M059J (cell line): ENCODE measurements around the gene HJV. TPM values are rescaled to one million over a fixed set of nuclear protein-coding genes. Genes with fewer than 3 reads are reported as not detected.

Source experiments
- DNase-seq: peaks from one replicate; pipeline ENCODE4 v3.0.0-alpha.2; 2012; ENCODE audit warnings: low read depth
- total RNA-seq: library from RNA; depleted of rRNA; stranded (reverse); fragments of >200 nt; shearing (Covaris generic); gene quantifications from 2 replicates; pipeline ENCODE4 v1.2.3, GENCODE V29; 2014

Gene HJV
- total RNA-seq, 1 experiment from 2014 or later = not detected

DNA sequence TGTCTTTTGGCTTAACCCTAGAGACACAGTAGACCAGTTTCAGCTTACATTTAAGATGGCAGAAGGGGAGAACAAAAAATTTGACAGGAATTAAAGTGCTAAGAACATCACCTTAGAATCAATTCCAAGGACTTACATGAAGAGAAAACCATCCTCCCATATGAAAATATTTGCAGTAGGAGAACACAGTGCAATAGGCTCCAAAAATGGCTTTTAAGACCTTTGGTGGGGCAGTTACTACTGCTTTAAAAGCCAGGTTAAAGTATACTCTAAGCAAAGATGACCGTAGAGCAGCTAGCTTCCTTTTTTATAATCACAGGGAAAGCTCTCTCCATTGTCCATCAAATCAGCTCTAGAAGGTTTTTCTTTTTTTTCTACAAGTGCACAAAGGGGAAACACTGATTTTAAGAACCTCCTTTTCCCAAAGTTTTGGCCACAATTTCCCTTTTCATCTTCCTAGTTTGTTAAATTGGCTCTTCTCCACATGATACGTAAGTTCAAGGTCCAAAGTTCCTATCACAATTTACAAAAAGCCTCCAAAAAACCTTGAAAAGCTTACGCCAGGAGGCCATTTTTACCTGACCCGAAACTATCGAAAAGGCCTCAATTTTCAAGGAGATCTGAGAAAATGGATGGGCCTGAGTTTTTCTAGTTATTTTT lies 28.4 kb downstream of the HJV start:
- DNase-seq = no peak

DNA sequence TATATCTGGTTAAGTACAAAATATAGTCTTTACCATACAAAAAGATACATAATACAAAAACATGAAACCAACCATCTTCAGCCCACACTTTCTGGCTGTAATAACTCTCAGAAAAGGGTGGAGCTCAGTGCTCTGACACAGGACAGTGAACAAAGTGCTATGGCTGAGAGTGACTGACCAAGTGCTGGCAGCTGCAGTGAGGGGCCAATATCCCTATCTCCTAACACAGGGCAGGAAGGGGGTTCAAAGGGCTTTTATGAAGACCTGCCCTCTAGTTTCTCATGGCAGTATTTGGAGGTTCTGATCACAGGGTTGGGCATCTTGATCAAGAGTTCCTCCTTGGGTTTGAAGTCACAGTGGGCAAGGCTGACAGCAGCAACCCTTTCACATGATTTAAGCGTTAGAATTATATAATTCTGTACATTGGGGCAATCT lies 29.0 kb downstream of the HJV start:
- no peak for DNase-seq

DNA sequence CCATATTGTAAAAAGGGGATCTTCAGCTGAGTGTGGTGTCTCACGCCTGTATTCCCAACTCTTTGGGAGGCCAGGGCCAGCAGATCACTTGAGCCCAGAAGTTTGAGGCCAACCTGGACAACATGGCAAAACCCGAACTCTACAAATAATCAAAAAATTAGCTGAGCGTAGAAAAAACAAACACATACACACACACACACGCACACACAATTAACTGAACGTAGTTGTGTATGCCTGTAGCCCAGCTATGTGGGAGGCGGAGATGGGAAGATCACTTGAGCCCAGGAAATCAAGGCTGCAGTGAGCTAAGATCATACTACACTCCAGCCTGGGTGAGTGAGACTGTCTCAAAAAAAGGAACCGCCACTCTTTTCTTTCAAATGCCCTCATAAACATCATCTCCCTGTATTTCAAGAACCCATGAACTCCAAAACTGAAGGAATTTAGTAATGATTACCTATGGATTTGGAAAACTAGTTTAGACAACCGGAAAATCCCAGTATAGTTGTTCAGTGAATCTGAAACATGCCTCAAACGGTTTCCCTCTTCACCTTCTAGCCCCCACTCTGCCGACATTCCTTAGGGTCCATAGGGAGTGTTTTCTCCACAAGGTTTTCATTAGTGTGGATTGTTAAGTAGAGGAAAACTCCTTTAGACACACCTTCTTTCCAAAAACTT lies 29.7 kb downstream of the HJV start:
- DNase-seq = peak; percentile 53

DNA sequence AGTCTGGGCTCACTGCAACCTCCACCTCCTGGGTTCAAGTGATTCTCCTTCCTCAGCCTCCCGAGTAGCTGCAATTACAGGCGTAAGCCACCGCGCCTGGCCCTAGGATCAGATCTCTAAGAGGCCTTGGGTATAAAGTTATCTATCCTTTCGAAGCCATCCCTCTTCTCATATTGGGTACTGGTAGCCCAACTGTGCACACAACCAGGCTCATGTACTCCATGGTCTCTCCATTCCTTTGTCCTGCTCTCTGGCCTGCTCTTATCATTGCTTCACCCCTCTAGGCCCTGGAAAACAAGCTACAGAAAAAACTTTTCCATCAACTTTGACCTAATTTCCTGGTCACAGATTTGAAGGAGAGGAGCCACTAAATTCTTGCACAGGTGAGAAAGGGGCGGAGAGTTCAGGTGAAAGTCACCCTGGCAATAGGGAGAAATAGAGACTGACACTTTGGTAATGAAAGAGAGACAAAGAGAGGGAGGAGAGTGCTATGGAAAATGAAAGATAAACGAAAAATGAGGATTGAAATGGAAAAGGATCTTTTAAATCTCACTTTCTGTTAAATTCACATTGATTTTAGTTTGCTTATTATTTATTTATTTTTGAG lies 31.2 kb downstream of the HJV start:
- DNase-seq = peak; percentile 44

DNA sequence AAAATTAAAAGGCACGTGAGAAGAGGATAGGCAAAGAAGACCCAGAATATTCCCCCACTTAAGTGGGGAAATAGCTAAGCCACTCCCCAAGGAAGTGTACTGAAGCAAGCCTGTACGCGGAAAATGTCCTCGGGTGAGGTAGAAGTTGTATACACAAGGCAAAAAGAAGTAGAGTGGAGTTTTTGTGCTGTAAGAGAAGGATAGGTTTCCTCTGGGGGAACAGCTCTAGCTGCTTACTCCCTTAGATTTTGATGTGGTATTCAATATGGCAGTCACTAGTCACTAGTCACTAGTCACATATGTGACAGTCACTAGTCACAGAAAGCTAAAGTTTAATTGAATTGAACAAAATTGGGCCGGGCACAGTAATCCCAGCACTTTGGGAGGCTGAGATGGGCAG lies 32.8 kb downstream of the HJV start:
- DNase-seq = no peak

DNA sequence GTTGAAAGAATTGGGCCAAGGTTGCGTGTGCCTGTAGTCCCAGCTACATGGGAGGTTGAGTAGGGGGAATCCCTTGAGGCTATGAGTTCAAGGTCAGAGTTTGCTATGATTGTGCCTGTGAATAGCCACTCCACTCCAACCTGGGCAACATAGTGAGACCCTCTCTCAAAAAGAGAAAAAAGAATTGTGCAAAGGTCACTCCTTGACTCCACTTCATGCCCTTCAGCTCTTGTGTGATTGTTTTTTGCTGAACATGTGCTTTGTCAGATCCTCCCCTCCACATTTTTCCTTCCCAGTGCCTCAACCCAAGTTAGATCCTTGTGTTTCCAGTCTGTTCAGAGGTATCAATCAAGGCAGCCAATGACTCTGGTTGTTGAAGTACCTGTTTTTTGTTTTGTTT lies 33.6 kb downstream of the HJV start:
- no peak for DNase-seq

DNA sequence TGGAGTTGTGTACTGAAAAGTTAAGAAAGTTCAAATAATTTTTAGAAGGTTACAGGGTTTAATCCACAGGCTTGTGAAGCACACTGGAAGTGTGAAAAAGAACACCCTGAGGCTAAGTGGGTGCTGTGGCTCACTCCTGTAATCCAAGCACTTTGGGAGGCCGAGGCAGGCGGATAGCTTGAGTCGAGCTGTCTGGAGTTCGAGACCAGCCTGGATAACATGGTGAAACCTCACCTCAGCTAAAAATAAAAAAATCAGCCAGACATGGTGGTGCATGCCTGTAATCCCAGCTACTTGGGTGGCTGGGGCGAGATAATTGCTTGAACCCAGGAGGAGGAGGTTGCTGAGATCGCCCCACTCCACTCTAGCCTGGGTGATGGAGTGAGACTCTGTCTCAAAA lies 35.0 kb downstream of the HJV start:
- DNase-seq = no peak

DNA sequence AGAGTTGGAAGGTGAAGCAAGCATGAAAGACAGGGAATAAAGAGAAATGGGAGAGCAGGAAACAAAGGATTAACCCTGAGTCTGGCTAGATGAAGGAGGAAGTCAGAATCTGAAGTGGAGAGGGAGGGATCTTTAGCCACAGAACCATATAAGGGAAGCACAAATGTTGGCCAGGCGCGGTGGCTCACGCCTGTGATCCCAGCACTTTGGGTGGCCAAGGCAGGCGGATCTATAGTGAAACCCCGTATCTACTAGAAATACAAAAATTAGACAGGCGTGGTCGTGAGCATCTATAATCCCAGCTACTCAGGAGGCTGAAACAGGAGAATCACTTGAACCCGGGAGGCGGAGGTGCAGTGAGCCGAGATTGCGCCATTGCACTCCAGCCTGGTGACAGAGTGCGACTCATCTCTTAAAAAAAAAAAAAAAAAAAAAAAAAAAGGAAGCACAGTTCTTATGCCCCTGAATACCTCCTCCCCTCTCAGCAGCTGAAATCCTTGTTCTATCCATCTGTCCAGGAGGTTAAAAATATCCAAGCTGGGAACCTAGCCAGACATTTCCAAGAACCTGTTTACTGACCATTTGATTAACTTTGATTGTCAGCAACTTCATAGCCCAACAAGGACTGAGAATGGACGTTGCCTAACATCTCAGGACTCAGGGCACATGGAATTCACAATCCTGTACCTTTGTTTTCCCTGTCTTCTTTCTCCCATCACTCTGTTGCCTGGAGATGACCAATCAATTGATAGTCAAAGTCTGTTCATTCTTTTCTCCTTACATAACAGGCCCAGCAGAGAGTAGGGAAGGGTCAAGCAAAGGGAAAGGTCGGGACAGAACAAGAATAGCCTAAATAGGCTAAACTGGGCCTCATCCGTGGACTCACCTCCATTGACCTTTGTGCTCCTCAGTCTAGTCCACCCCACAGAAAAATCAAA lies 35.8 kb downstream of the HJV start:
- DNase-seq = peak; percentile 89

DNA sequence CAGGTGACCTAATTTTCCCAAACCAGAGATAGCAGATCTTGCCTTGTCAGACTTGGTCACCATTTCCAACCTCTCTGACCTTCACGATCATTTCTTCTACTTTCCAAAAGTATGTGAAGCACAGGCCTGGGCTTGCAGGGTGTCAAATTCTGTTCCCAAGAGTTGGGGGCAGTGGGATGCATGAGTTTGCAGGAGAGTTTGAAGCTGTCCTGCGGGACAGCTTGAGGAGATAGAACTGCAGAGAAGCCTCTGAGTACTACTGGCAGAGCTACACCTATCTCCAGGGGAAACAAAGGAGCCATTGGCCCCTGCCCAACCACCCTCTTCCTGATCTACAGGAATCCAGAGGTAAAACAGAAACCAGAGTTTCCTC lies 36.4 kb downstream of the HJV start:
- no peak for DNase-seq

DNA sequence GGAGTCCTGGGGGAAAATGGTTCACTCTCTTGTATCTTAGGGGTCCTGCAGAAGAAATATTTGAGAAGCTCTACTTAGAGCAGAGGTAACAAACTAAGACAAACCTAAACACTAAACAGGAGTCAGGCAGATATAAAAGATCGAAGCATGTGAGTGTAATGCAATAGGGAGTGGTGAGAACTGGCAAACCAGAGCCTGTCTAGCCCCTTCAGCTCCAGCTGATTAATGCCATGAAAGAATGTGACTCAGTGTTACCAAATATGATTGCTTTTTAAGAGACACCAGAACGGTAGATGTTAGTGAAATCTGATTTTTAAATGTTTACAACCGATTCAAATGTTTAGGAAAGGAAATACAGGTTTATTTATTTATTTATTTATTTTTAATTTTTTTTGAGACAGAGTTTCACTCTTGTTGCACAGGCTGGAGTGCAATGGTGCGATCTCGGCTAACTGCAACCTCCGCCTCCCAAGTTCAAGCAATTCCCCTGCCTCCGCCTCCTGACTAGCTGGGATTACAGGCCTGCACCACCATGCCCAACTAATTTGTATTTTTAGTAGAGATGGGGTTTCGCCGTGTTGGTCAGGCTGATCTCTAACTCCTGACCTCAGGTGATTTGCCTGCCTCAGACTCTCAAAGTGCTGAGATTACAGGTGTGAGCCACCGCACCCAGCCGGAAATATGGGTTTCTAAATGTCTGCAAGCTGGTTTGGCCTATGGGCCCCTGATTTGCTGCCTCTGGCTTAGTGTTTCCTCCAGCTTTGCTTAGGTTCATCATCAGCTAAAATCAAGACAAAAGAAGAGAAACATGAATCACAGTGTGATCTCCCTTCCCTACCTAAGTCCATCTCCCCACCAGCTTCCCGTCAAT lies 37.3 kb downstream of the HJV start:
- DNase-seq = no peak

DNA sequence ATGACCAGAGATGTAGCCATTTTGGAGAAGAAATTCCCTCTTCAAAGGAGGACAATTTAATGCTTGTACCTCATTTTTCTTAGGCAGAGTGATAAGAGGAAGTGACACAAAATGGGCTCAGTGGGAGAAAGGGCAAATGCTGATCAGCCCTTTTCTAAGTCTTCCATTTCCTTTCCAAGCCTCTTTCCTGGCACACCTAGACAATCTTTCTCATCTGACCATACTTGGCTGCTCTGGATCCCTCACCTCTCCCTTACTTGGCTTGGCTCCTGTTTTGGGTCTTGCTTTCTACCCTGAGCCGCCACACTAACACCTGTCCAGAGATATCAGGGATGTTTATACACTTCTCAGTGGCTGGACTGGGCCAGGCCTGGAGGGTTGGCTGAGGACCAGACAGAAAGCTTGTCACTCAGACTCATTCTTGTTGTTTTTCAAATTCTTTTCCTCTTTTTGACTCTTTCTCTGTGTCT lies 38.3 kb downstream of the HJV start:
- DNase-seq = no peak

DNA sequence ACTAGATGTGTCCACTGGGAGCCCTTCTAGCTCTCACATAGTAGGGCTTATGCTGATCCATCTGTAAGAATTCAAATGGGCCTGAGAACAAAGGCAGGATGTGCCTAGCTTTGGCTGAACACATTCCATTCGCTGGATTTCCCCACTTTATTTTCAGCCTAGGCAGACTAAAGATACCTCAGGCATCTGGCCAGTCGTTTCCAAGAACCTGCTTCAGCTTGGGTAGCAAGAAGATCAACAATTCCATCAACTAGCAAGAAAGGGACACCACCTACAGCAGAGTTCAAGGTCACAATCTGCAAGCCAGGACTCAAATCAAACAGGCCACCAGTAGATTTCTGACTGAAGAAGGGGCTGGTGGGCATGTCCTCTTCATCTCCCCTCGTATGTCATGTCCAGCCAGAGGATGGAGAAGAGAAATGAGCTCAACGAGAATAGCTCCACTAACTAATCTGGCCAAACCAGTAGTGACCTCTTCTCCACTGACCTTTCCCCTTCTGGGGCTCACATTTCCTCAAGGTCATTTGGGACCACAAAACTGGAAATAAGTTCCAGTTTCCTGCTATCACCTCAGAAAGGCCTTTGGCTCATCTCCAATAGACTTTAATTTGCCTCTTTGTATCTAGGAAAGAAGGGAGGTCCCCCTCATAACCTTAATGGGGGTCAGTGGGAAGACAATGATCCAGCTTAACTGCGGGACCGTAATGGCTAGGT lies 39.4 kb downstream of the HJV start:
- DNase-seq = no peak

DNA sequence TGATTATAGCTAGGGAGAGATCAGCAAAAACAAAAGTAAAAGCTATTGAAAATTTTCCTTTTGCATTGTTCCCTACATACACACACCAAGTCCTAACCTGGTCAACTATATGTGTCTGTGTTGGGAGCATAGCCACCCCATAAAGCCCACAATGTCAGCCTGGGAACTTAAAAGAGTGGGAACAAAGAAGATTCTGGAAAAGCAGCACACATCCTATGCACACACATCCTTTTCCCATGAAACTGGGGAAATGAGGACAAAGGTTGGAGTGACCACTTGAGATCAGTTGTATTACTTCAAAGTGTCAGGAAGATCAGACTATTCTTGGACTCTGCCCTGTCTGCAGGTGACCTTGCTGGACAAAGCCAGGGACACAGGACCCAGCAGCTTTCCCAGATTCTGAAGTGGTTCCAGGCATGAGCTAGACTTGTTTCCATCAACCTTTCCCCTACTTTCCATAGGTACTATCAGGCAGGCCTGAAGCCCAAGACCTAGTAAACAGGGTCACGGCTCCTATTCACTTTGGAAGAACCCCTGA lies 41.0 kb downstream of the HJV start:
- DNase-seq = no peak

DNA sequence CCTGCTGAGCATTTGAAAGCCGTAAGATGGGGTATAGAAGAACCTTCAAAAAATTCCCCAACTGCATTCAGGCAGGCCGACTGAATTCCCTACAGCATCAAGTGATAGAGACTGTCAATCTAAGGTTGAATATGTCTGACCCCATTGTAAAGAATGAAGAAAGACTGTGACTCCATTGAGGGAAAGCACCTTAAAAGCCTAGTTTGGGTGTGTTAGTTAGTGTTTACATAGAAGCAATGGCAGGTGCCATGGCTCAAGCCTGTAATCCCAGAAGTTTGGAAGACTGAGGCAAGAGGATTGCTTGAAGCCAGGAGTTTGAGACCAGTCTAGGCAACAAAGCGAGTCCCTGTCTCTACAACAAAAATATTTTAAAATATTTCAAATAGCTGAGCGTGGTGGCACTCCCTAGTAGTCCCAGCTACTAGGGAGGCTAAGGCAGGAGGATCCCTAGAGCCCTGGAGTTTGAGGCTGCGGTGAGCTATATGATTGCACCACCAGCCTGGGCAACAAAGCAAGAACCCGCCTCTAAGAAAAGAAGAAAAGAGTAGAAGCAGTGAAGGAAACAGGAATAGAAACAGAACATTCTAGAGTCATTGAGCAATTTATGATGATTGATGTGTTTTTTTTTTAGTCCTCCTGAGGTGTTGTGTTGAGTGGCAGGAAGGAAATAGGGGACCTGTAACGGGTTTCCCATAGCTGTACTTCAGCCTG lies 41.6 kb downstream of the HJV start:
- DNase-seq = peak; percentile 55

DNA sequence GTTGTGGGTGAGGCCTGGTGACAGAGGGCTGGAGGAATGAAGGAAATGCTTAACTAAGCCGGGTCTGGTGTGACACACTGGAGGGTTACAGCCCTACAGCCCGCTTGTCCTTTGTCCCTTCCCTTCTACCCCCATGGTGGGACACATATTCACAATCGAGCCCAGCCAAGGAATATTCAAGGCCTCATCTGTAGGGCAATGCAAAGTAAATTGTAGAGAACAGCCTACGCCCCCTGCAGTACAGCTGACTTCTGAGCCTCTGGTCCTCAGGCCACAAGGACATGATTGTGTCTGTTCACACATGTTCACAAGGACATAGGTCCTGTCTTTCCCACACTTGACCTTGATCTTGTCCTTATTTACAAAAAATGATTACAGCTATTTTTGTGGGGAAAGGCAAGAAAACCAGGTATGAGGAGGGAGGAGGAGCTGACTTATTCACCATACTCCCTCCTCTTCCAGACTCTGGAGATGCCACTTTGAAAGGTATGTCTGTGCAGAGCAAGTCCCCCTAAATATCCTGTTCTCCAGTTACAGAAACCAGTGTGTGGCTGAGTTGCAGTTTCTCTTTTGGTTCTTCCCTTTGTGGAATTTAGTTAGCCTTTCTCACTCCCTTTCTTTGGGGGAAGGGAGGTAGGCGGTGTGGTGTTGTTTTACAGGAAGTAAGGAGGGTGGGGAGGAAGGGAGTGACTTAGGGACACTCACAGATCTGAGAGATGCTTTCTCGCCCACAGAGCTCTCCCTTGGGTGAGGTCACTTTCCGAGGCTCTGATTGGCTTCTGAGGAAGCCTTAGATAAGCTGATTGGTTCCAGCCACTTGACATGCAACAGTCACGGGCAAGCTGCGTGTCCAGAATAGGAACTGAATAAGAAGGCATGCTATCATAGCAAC lies 42.4 kb downstream of the HJV start:
- DNase-seq = peak; percentile 100

DNA sequence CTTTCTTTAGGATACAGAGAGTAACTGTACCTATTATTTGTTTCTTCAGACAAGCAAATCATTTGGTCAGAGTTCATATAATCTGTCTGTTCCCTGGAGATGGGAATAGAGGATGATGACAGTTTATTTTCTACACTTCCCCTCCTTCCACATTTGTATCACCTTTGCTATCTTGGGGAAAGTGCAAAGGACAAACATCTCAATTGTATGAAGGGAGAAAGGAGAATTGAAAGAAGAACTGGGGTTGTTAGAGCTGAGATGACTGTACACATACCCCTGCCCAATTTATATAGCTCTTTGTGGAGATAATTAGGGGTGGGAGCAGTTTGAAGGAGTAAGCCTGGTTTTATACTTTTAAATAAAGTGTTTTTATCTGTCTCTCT lies 43.1 kb downstream of the HJV start:
- no peak for DNase-seq

DNA sequence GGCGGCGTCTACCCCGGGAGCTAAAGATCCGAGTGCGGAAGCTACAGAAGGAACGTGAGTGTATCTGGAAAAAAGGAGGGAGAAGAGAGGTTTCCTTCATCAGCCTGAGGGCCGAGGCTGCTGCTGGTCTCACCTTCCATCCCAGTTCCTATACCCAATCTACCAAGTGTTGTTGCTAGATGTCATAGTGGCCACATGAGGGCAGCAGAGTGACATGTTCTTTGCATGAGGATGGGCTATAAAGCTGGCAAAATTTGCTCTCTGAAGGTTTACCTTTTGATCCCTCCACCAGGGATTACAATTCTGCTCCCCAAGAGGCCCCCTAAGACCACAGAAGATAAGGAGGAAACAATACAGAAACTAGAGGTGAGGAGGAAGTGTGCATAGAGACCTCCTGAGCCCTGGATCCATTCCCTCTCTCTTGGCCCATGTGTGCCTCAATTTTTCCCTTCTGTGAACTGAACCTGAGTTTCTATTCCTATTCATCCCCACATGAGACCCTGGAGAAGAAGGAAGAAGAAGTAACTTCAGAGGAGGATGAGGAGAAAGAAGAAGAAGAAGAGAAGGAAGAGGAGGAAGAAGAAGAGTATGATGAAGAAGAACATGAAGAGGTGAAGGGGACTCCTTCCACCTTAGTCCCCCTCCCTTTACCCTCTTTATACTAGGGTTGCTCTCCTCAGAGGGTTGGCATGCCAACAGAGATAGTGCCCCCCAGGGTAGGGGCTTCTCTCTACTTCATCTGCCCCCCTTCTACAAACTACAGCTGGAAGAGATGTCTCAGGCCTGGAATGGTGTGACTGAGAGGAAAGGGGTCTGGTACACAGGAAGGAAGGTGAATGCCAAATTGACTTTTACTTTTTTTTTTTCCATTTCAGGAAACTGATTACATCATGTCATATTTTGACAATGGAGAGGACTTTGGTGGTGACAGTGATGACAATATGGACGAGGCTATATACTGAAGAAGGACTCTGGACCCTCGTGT lies 43.8 kb downstream of the HJV start:
- DNase-seq = peak; percentile 85
